Endothelial cell of umbilical vein (primary cell): ENCODE results near the gene GLTP. TPM values are rescaled to one million over a fixed set of nuclear protein-coding genes. Genes with fewer than 3 reads are reported as not detected.

Experiments
- BruUV-seq: library from RNA; stranded (reverse); fragments of 400-500 nt; replicated peaks from 2 replicates; lab custom pipeline; 2021; lab: Mats Ljungman, UMichigan
- CTCF ChIA-PET: fragments of 300-600, 350-600 bp; sonication (Branson Sonifier 250); formaldehyde crosslinking; loops from one replicate; lab custom pipeline; 2021; ENCODE audit warnings: antibody characterized with exemption, inconsistent platforms; lab: Charles Lee
- POLR2A ChIA-PET: fragments of 300-600, 350-600 bp; sonication (Branson Sonifier 250); formaldehyde crosslinking; loops from one replicate; lab custom pipeline; 2021; ENCODE audit warnings: antibody characterized with exemption, inconsistent platforms; lab: Charles Lee
- DNase-seq: peaks from one replicate; pipeline ENCODE4 v3.0.0-alpha.2; 2011; ENCODE audit warnings: low read depth, low spot score
- FAIRE-seq: peaks from 2 replicates; lab custom pipeline; 2011; peaks lifted over from hg19 to GRCh38; lab: Jason Lieb, UNC
- H2AFZ ChIP-seq: 2 replicates; pipeline ENCODE4 v1.6.0; 2012; ENCODE audit warnings: low read depth, low read length, control low read depth, inconsistent platforms
- H3K27ac ChIP-seq: 2 replicates; pipeline ENCODE4 v1.5.1; 2011; ENCODE audit warnings: low read depth, mild to moderate bottlenecking, control low read depth, low read length, moderate library complexity; ENCODE audit not compliant: insufficient read depth
- H3K27me3 ChIP-seq, 2 experiments: 2 replicates each; pipeline versions ENCODE4 v1.6.0 to v1.6.1; 2011; ENCODE audit warnings: low read length in 2 of 2, mixed read lengths in 1 of 2; ENCODE audit not compliant: control insufficient read depth in 2 of 2, insufficient read depth in 2 of 2
- H3K36me3 ChIP-seq, 2 experiments: 2 replicates in 1 of 2; 3 replicates in 1 of 2; pipeline ENCODE4 v1.5.1; 2011; ENCODE audit warnings: low read length in 2 of 2, mild to moderate bottlenecking in 1 of 2, moderate library complexity in 1 of 2; ENCODE audit not compliant: control insufficient read depth in 2 of 2, insufficient read depth in 2 of 2; ENCODE audit errors: extremely low read depth in 1 of 2
- H3K4me1 ChIP-seq: 3 replicates; pipeline ENCODE4 v1.5.1; 2011; ENCODE audit warnings: mild to moderate bottlenecking, low read length; ENCODE audit not compliant: control insufficient read depth, insufficient read depth; ENCODE audit errors: extremely low read depth
- H3K4me2 ChIP-seq: 2 replicates; pipeline ENCODE4 v1.6.1; 2011; ENCODE audit warnings: low read length, control low read depth, mixed read lengths; ENCODE audit not compliant: insufficient read depth
- H3K4me3 ChIP-seq, 3 experiments: fragments of 200-600 bp in 1 of 3; sonication (generic), shearing (Covaris generic) in 1 of 3; replicated peaks in 1 of 3; 2 replicates each; pipeline ENCODE4 v1.5.1; 2011 to 2016; ENCODE audit warnings: control low read depth in 3 of 3, low read length in 3 of 3, mild to moderate bottlenecking in 2 of 3, inconsistent platforms in 1 of 3, low read depth in 1 of 3, moderate library complexity in 1 of 3; ENCODE audit not compliant: insufficient read depth in 1 of 3
- H3K79me2 ChIP-seq: 2 replicates; pipeline ENCODE4 v1.6.0; 2012; ENCODE audit warnings: low read length, inconsistent platforms; ENCODE audit not compliant: control insufficient read depth, insufficient read depth
- H3K9ac ChIP-seq: replicated peaks from 2 replicates; pipeline ENCODE3; 2011; ENCODE audit warnings: low read length, control low read depth; ENCODE audit not compliant: insufficient read depth; ENCODE audit errors: extremely low read depth
- H3K9me1 ChIP-seq: replicated peaks from 3 replicates; pipeline ENCODE4 v1.6.0; 2011; ENCODE audit warnings: mild to moderate bottlenecking, low read length; ENCODE audit not compliant: control insufficient read depth, insufficient read depth; ENCODE audit errors: extremely low read depth
- H3K9me3 ChIP-seq: replicated peaks from 2 replicates; pipeline ENCODE4 v1.5.1; 2012; ENCODE audit warnings: low read length, inconsistent platforms; ENCODE audit not compliant: control insufficient read depth, insufficient read depth
- H4K20me1 ChIP-seq: replicated peaks from 2 replicates; pipeline ENCODE3; 2011; ENCODE audit warnings: mild to moderate bottlenecking, low read length; ENCODE audit not compliant: control insufficient read depth, insufficient read depth; ENCODE audit errors: extremely low read depth
- CTCF ChIP-seq, 2 donors: IDR thresholded peaks; 1 replicate in 1 of 2; 2 replicates in 1 of 2; pipeline ENCODE4 v1.5.1; 2011; ENCODE audit warnings: low read length in 2 of 2, mild to moderate bottlenecking in 2 of 2, moderate library complexity in 2 of 2, control low read depth in 1 of 2, inconsistent platforms in 1 of 2, low read depth in 1 of 2; ENCODE audit not compliant: insufficient read depth in 1 of 2; ENCODE audit errors: extremely low read depth in 1 of 2
- EZH2 ChIP-seq: IDR thresholded peaks from 2 replicates; pipeline ENCODE4 v1.6.1; 2012; ENCODE audit warnings: borderline replicate concordance, low read depth, mild to moderate bottlenecking, moderate library complexity, low read length, inconsistent platforms; ENCODE audit not compliant: severe bottlenecking
- FOS ChIP-seq: IDR thresholded peaks from 2 replicates; pipeline ENCODE4 v1.6.1; 2011; ENCODE audit warnings: mild to moderate bottlenecking, low read length, moderate library complexity, borderline replicate concordance; ENCODE audit not compliant: insufficient read depth
- GATA2 ChIP-seq: IDR thresholded peaks from 2 replicates; pipeline ENCODE4 v1.7.0; 2011; ENCODE audit warnings: low read depth, mild to moderate bottlenecking, moderate library complexity, mixed read lengths, low read length; ENCODE audit not compliant: insufficient read length, insufficient read depth
- JUN ChIP-seq: IDR thresholded peaks from 2 replicates; pipeline ENCODE4 v1.6.1; 2011; ENCODE audit warnings: borderline replicate concordance, low read depth; ENCODE audit not compliant: insufficient read length, insufficient read depth
- MAX ChIP-seq: IDR thresholded peaks from 2 replicates; pipeline ENCODE4 v1.6.1; 2011; ENCODE audit not compliant: insufficient read depth, insufficient read length
- MYC ChIP-seq: IDR thresholded peaks from one replicate; pipeline ENCODE4 v1.6.1; 2011; ENCODE audit warnings: mild to moderate bottlenecking, low read depth, low read length
- POLR2A ChIP-seq: IDR thresholded peaks from 2 replicates; pipeline ENCODE4 v1.6.1; 2012; ENCODE audit warnings: low read depth, mild to moderate bottlenecking, control low read depth, low read length
- POLR2AphosphoS5 ChIP-seq: IDR thresholded peaks from 2 replicates; pipeline ENCODE4 v1.6.1; 2012; ENCODE audit warnings: low read depth, mild to moderate bottlenecking, control low read depth, low read length, moderate library complexity; ENCODE audit not compliant: insufficient read depth
- dilution Hi-C: fragments of 300-500 bp; cut with MboI; formaldehyde crosslinking; loops from one replicate; pipeline ENCODE4 v1.15.0; 2019; ENCODE audit warnings: low sequenced_read_pairs; ENCODE audit not compliant: extremely low pct_ligation_motif_present
- intact Hi-C: fragments of 100-400 bp; cut with micrococcal nuclease; formaldehyde crosslinking; loops from one replicate; pipeline ENCODE4 v1.10.0; 2022
- polyA plus RNA-seq, 4 experiments: library from polyadenylated mRNA; depleted of rRNA in 3 of 4; stranded (reverse) in 3 of 4; unstranded in 1 of 4; fragments of >200 nt; gene quantifications; 2 replicates each; pipeline versions ENCODE4 v1.2.1 to v1.2.3, GENCODE V29; 2011 to 2012; ENCODE audit warnings: missing spikeins in 1 of 4
- total RNA-seq: library from RNA; stranded (reverse); gene quantifications from 2 replicates; pipeline ENCODE4 v1.2.3, GENCODE V29; 2021

Gene GLTP
- total and polyA plus RNA-seq, 2 donors (not counting 3 experiments of a cell fraction or from before 2014, with no cell fraction given), result 21.5 to 46.6 TPM

DNA sequence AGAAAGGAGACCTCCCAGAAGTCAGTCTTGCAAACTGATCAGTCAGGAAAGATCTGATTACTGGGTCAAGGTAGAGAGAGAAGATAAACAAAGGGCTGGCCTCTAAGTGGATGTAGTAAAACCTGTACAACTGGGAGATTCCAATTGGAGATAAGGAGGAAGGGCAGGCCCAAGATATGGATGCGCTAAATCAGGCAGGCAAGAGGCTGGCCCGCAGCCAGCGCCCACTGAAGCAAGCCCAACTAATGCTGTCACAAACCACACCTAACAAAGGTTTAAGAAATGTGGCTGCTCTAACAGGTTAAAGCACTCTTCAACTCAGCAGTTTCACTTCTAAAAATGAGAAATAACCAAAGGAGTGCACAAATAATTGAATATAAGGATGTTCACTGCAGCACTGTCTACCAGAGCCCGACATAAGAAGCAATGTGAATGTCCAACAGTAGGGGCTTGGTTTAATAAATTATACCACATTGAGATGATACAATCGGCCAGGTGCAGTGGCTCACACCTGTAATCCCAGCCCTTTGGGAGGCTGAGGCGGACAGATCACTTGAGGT is 4.7 kb downstream of the GLTP start:
- Histone ChIP-seq H3K36me3 (peaks cover 2 to 3% of the 10 kb centered on the region in 2 experiments), H3K27me3 (no peaks in the 10 kb centered on the region), H3K27ac (no peak overlapping the region), H3K4me1 (peaks cover 21% of the 10 kb centered on the region), H3K4me3 (no peak overlapping the region), H3K9ac (no peak overlapping the region), H3K79me2 (peaks cover 30% of the 10 kb centered on the region), H2AFZ (no peak overlapping the region), H4K20me1 (no peaks in the 10 kb centered on the region), H3K9me3 (no peaks in the 10 kb centered on the region), H3K9me1 (no peaks in the 10 kb centered on the region), H3K4me2 (no peak overlapping the region)
- CTCF ChIA-PET, result no interaction called here
- POLR2A ChIA-PET, result no interaction called here
- dilution Hi-C loops, result no loop called here
- intact Hi-C loops, result no loop called here
- BruUV-seq, result no TSS peak
- no peak for TF ChIP-seq JUN
- no peak for TF ChIP-seq GATA2
- no peak for TF ChIP-seq POLR2A
- TF ChIP-seq EZH2, result no peak
- no peak for TF ChIP-seq FOS
- TF ChIP-seq MAX, result no peak
- TF ChIP-seq MYC, result no peak
- no peak for TF ChIP-seq CTCF (IDR thresholded peaks at IDR 0.05; ENCODE audit: extremely low read depth in 1 of 2, insufficient read depth in 1 of 2, low read depth in 1 of 2, low read length in 2 of 2)
- TF ChIP-seq POLR2AphosphoS5, result no peak
- no peak for FAIRE-seq
- no peak for DNase-seq
